ENCODE measurements around the gene TTLL10. TPM values are rescaled to one million over a fixed set of nuclear protein-coding genes. Genes with fewer than 3 reads are reported as not detected.

The TTLL10 gene
- polyA plus RNA-seq, 1 donor = 0.64 TPM

DNA sequence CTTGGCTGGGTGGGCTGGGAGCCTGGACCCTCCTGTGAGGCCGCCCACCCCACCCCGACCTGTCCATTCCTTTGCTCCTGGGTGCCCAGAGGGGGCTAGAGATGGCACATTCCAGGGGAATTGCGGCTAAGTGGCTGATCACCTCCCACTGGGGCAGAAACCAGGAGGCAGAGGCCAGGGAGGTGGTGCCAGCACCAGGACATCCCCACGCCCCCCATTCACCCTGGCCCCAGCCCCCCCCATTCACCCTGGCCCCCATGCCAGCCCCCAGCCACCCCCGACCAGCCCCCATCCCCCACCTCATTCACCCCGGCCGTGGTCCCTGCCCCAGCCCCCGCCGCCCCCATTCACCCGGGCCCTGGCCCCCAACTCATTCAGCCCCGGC is 66.7 kb downstream of the TTLL10 start:
- H3K36me3 ChIP-seq (ENCODE audit: control insufficient read depth, insufficient read depth, low read length) = no peaks in the 10 kb centered on the region
- no CpG with 5 or more reads among the region's 11 CpGs for WGBS (ENCODE audit: insufficient coverage, low lambda C conversion rate)
- H3K27ac ChIP-seq (ENCODE audit: low read length) = no peak overlapping the region
- H3K27me3 ChIP-seq (ENCODE audit: control insufficient read depth, insufficient read depth, low read length) = peaks cover 37% of the 10 kb centered on the region
- no peak for DNase-seq
- peaks cover 12% of the 10 kb centered on the region for H3K9me3 ChIP-seq (ENCODE audit: control insufficient read depth, low read depth, low read length)
- H3K4me3 ChIP-seq (ENCODE audit: low read length) = no peak overlapping the region
- peaks cover 36% of the 10 kb centered on the region for H3K4me1 ChIP-seq (ENCODE audit: control insufficient read depth, insufficient read depth, low read length)

DNA sequence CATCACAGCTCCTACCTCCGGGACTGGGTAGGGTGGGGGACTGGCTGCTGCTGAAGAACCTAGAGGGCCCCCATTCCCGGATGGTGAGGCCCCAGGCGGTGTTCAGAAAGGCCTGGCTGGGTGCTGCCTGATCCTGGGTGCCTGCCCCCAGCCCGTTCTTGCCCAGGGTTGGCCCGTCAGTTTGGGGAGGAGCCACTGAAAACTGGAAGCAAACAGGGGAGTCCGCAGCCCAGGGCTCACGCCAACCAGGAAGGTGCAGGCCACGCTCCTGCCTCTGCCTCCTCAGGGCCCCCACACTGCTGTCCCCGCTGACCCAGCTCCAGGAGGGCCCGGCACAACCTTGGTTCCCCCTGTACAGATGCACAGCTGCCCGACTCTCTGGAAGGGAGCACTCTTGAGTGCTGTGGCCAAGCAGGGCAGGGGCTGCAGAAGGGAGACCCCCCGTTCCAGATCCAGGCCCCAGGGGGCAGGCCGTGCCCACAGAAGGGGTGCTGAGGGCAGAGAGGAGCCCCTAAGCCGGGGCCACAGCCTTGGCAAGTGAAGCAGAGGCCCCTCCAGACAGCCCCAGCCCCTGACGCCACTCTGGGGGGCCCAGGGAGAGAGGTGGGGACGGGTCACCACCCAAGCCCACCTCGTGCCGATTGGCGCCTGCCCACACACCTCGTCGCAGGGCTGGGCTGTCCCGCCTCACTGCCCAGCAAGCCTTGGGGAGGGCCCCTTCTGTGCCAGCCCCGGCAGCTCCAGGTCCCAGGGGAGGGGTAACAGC is 67.3 kb downstream of the TTLL10 start:
- no peaks in the 10 kb centered on the region for H3K36me3 ChIP-seq (ENCODE audit: control insufficient read depth, insufficient read depth, low read length)
- peaks cover 17% of the 10 kb centered on the region for H3K9me3 ChIP-seq (ENCODE audit: control insufficient read depth, low read depth, low read length)
- no peak overlapping the region for H3K4me3 ChIP-seq (ENCODE audit: low read length)
- peaks cover 44% of the 10 kb centered on the region for H3K27me3 ChIP-seq (ENCODE audit: control insufficient read depth, insufficient read depth, low read length)
- no peak overlapping the region for H3K27ac ChIP-seq (ENCODE audit: low read length)
- WGBS (ENCODE audit: insufficient coverage, low lambda C conversion rate) = no CpG with 5 or more reads among the region's 23 CpGs
- DNase-seq = no peak
- peaks cover 35% of the 10 kb centered on the region for H3K4me1 ChIP-seq (ENCODE audit: control insufficient read depth, insufficient read depth, low read length)

DNA sequence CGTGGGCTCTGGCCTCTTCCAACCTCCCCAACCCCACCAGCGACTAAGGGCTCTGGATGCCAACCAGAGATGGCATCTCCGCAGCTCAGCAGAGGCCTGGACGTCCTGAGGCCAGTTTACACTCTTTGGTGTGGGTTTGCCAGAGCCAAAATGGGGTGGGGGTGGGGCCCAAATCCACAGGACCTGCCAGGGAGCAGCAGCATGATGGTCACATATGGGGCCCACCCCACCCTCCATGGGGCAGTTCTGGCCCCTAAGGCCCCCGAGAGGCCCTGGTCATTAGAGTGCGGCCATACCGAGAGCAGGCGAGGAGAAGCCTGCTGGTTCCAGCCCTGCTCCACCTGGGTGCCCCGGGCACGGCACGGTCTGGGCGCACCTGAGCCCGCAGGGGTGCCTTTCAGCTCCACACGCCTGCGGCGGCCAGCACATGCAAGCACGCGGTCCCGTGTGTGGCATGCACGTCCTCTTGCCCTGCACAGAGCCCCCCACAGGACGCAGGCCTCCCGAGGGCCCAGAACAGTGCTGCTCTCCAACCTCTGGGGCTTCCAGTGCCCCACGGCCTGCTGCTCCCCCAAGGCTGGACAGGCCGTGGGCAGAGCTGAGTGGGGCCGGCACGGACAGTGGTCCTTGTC is 68.0 kb downstream of the TTLL10 start:
- Histone ChIP-seq H3K27ac (ENCODE audit: low read length) (no peak overlapping the region), H3K27me3 (ENCODE audit: control insufficient read depth, insufficient read depth, low read length) (peaks cover 48% of the 10 kb centered on the region), H3K9me3 (ENCODE audit: control insufficient read depth, low read depth, low read length) (peaks cover 17% of the 10 kb centered on the region), H3K36me3 (ENCODE audit: control insufficient read depth, insufficient read depth, low read length) (no peaks in the 10 kb centered on the region), H3K4me3 (ENCODE audit: low read length) (no peak overlapping the region), H3K4me1 (ENCODE audit: control insufficient read depth, insufficient read depth, low read length) (peaks cover 28% of the 10 kb centered on the region)
- no CpG with 5 or more reads among the region's 26 CpGs for WGBS (ENCODE audit: insufficient coverage, low lambda C conversion rate)
- no peak for DNase-seq

DNA sequence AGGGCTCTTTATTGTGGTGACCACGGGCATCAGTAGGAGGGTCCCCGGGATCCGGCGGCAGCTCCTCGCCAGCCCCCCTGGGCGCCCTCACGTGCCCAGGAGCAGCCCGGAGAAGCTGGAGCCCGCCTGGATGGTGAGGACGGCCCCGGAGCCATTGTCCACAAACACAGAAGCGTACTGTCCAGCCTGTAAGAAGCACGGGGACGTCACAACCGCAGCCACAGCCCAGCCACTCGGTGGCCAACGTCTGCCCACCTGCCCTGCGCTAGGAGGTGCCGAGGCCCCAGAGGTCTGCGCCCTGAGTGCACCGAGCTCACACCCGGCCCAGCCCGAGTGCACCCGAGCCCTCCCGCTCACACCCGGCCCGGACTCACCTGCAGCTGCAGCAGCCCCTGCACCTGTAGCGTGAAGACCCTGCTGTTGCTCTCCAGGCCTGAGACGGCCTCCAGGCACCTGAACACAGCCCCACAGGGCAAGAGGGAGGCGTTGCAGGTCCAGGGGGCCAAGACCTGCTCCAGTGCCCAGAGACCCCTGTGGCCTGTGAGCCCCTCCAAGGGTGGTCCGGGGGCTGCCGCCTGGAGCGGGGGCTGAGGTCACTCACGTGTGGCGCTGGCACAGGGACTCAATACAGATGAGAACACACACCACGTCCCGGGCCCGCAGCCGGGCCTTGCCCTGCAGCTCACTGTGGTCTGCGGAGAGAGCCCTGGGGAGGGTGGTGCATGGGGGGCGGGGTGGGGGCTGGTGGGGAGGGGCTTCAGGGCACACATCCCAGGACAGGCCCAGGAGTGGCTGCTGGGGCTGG is 69.0 kb downstream of the TTLL10 start:
- Histone ChIP-seq H3K36me3 (ENCODE audit: control insufficient read depth, insufficient read depth, low read length) (no peaks in the 10 kb centered on the region), H3K4me1 (ENCODE audit: control insufficient read depth, insufficient read depth, low read length) (peaks cover 18% of the 10 kb centered on the region), H3K27ac (ENCODE audit: low read length) (no peak overlapping the region), H3K4me3 (ENCODE audit: low read length) (no peak overlapping the region), H3K27me3 (ENCODE audit: control insufficient read depth, insufficient read depth, low read length) (peaks cover 53% of the 10 kb centered on the region), H3K9me3 (ENCODE audit: control insufficient read depth, low read depth, low read length) (peaks cover 12% of the 10 kb centered on the region)
- no CpG with 5 or more reads among the region's 41 CpGs for WGBS (ENCODE audit: insufficient coverage, low lambda C conversion rate)
- no peak for DNase-seq

DNA sequence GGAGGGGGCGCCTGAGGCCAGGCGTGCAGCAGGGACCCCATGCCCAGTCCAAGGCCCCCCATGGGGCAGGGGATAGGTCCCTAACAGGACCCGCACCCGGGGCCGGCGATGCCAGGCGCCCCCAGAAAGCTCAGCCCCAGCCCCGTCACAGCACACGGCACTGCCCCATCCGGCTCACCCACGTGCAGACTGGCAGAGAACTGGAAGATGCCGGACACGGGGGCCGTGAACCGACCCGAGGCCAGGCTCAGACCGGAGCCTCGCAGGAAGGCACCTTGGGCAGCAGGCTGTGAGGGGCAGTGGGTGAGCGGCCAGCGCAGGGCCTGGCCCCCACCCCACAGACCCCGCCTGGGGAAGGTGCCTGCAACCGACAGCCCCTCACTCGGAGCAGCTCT is 69.6 kb downstream of the TTLL10 start:
- Histone ChIP-seq H3K27me3 (ENCODE audit: control insufficient read depth, insufficient read depth, low read length) (peaks cover 53% of the 10 kb centered on the region), H3K36me3 (ENCODE audit: control insufficient read depth, insufficient read depth, low read length) (no peaks in the 10 kb centered on the region), H3K27ac (ENCODE audit: low read length) (no peak overlapping the region), H3K4me1 (ENCODE audit: control insufficient read depth, insufficient read depth, low read length) (peaks cover 12% of the 10 kb centered on the region), H3K9me3 (ENCODE audit: control insufficient read depth, low read depth, low read length) (peaks cover 12% of the 10 kb centered on the region), H3K4me3 (ENCODE audit: low read length) (peak overlapping the region; percentile 69)
- no peak for DNase-seq
- WGBS (ENCODE audit: insufficient coverage, low lambda C conversion rate) = no CpG with 5 or more reads among the region's 23 CpGs

DNA sequence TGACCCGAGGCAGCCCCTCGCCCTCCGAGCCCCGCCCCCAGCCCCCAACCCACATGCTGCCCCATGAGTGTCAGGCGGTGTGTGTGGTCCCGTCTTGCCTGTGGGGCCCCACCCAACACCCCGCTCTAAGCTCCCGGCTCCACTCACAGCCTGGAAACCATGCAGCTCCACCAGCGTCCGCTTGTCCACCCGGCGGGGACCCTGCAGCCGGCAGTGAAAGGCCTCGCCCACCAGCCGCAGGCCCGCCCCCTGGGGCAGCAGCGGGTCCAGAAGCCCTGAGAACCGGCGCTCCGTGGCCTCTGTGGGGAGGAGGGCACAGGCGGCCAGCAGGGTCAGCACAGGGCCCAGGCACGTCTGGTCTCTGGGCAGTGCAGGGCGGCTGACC is 70.1 kb downstream of the TTLL10 start:
- Histone ChIP-seq H3K4me3 (ENCODE audit: low read length) (peak overlapping the region; percentile 69), H3K4me1 (ENCODE audit: control insufficient read depth, insufficient read depth, low read length) (peaks cover 8% of the 10 kb centered on the region), H3K36me3 (ENCODE audit: control insufficient read depth, insufficient read depth, low read length) (no peaks in the 10 kb centered on the region), H3K27ac (ENCODE audit: low read length) (peak overlapping the region; percentile 43), H3K27me3 (ENCODE audit: control insufficient read depth, insufficient read depth, low read length) (peaks cover 48% of the 10 kb centered on the region), H3K9me3 (ENCODE audit: control insufficient read depth, low read depth, low read length) (peaks cover 12% of the 10 kb centered on the region)
- WGBS (ENCODE audit: insufficient coverage, low lambda C conversion rate) = no CpG with 5 or more reads among the region's 23 CpGs
- no peak for DNase-seq

DNA sequence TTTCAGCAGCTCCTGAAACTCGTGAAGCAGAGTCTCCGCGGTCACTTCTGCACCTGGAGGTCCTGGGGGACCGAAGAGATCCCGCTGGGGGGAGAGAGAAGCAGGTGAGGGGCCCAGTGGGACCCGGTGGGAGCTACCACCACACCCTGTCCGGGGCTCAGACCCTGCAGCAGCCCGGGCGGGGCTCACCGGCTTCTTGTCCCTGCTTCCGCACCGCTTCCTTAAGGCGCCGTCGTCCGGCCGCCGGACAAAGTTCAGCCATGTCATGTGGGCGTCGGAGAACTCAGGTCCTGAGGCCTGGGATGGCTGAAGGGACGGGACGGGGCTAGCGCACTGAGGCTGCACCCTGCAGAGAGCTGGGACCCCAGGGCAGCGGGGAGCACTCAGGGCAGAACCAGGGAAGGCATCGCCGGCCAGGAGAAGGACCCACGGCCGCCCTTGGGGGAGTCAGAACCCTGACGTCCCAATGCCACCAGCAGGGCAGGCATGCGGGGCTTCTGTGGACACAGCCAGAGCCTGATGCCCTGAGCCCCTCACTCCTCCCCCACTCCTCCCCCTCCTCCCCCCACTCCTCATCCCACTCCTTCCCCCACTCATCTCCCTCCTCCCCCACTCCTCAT is 70.6 kb downstream of the TTLL10 start:
- Histone ChIP-seq H3K27ac (ENCODE audit: low read length) (peak overlapping the region; percentile 43), H3K4me1 (ENCODE audit: control insufficient read depth, insufficient read depth, low read length) (peaks cover 8% of the 10 kb centered on the region), H3K4me3 (ENCODE audit: low read length) (peak overlapping the region; percentile 69), H3K27me3 (ENCODE audit: control insufficient read depth, insufficient read depth, low read length) (peaks cover 43% of the 10 kb centered on the region), H3K9me3 (ENCODE audit: control insufficient read depth, low read depth, low read length) (peaks cover 12% of the 10 kb centered on the region), H3K36me3 (ENCODE audit: control insufficient read depth, insufficient read depth, low read length) (no peaks in the 10 kb centered on the region)
- no CpG with 5 or more reads among the region's 30 CpGs for whole genome bisulfite sequencing (ENCODE audit: insufficient coverage, low lambda C conversion rate)
- DNase-seq = peak; percentile 71 to 85

DNA sequence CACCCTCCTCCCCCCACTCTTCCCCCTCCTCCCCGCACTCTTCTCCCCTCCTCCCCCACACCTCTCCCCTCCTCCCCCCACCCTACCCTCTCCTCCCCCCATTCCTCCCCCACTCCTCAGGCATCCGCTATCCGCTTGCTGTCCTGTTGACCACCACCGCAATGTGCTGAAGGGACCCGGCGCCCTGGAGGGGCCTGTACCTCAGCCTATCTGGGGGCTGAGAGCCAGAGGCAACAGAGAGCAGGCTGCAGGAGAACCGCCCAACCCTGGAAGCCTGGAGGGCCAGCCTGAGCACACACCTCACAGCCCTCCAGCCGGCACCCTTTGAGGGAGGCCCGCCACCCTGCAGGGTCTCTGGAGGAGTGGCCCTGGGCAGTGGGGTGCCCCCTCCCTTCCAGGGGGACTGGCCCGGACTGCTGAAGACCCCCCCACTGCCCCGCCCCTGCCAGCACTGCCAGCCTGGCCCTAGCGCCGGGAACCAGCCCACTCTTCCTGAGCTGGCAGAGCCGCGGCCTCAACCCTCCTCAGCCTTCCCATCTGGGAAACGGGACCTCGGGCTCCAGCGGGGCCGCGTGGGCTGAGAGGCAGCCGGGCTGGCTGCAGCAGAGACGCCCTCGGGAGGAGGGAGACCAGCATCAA is 71.6 kb downstream of the TTLL10 start:
- H3K27me3 ChIP-seq (ENCODE audit: control insufficient read depth, insufficient read depth, low read length) = peaks cover 33% of the 10 kb centered on the region
- H3K9me3 ChIP-seq (ENCODE audit: control insufficient read depth, low read depth, low read length) = peaks cover 5% of the 10 kb centered on the region
- H3K27ac ChIP-seq (ENCODE audit: low read length) = no peak overlapping the region
- no peaks in the 10 kb centered on the region for H3K36me3 ChIP-seq (ENCODE audit: control insufficient read depth, insufficient read depth, low read length)
- DNase-seq = no peak
- no peaks in the 10 kb centered on the region for H3K4me1 ChIP-seq (ENCODE audit: control insufficient read depth, insufficient read depth, low read length)
- WGBS (ENCODE audit: insufficient coverage, low lambda C conversion rate) = no CpG with 5 or more reads among the region's 23 CpGs
- H3K4me3 ChIP-seq (ENCODE audit: low read length) = no peak overlapping the region

DNA sequence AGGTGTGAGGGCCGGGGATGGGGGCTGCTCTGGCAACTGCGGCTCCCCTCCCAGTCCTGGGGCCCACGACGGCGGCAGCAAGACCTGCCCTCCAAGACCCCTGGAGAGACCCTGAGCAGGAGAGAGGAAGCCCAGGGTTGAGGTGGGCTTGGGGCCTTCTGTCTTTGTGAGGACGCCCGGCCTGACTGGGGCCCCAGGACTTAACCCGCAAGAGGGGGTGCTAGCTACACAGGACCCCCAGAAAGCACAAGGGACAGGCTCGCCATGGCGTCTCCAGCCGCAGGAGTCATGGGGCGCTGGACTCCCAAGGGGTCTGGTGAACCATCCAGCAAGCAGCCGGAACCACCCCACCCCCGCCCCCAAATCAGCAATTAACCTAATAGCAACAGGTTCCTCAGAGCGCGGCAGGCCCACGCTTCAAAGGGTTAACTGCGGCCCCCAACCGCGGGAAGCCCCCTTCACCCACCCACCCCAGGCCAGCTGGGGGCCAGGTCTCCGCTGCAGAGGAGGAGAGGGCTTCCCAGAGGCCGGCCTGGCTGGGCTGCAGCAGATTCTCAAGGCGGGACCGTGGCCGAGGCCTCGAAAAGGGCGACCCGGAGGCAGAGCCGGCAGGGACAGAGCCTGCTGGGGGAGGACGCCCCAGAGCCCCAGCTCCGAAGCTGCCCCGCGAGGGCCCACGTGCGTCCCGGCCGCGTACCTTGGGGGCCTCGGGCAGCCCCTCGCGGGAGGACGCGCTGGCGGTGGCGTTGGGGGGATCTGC is 72.3 kb downstream of the TTLL10 start:
- H3K4me3 ChIP-seq (ENCODE audit: low read length) = no peak overlapping the region
- H3K4me1 ChIP-seq (ENCODE audit: control insufficient read depth, insufficient read depth, low read length) = no peaks in the 10 kb centered on the region
- no CpG with 5 or more reads among the region's 45 CpGs for WGBS (ENCODE audit: insufficient coverage, low lambda C conversion rate)
- no peaks in the 10 kb centered on the region for H3K36me3 ChIP-seq (ENCODE audit: control insufficient read depth, insufficient read depth, low read length)
- H3K27ac ChIP-seq (ENCODE audit: low read length) = no peak overlapping the region
- peaks cover 29% of the 10 kb centered on the region for H3K27me3 ChIP-seq (ENCODE audit: control insufficient read depth, insufficient read depth, low read length)
- DNase-seq = no peak
- peaks cover 5% of the 10 kb centered on the region for H3K9me3 ChIP-seq (ENCODE audit: control insufficient read depth, low read depth, low read length)

Data from large intestine (tissue), 3 donors.